Activated T-cell treated with anti-CD3 and anti-CD28 coated beads for 48 hours (primary cell): ENCODE data around the gene JAKMIP1.

Experiments used
- DNase-seq: peaks from one replicate; pipeline ENCODE4 v3.0.0-alpha.2; 2020; ENCODE audit warnings: low read depth

The JAKMIP1 gene

DNA sequence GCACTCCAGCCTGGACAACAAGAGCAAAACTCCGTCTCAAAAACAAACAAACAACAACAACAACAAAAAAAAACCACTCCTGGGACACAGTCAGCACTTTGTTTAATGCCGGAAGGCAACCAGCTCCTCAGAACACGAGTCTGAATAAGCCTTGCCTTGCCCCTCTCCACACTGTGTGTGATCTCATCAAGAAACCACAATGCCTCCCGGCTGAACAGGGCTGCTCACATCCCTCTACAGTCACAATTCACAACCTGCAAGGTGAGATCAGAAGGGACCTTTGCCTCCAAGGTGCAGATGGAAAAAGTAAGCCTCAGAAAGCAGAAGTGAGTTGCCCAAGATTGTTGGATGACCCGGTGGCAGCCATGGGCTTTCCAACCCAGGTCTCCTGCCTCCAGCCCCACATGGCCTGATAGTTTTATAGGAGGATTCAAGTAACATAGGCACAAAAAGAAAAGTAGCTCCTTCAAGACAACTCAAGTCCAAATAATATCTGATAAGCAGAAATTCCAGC is 80.8 kb downstream of the JAKMIP1 start:
- DNase-seq, result no peak

DNA sequence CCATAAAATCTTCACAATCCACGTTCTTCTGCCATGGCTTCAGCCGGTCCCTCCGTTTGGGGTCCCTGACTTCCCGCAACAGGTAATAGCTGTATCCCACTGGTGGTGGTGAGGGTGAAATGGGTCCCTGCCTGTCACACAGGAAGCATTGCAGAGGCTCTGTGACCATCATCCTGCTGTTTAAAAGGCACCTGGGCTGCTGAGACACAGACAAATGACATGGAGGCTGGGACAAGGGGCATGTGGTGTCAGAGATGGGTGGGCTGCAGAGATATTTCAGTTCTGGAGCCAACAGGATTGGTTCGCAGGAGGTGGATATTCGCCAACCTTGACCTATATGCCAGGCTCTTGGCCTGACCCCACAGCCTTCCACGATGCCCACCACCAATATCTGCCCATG is 82.1 kb downstream of the JAKMIP1 start:
- no peak for DNase-seq

GRCh38 chr4:6116696-6117285 is 83.6 kb downstream of the JAKMIP1 start:
- DNase-seq, result no peak

DNA sequence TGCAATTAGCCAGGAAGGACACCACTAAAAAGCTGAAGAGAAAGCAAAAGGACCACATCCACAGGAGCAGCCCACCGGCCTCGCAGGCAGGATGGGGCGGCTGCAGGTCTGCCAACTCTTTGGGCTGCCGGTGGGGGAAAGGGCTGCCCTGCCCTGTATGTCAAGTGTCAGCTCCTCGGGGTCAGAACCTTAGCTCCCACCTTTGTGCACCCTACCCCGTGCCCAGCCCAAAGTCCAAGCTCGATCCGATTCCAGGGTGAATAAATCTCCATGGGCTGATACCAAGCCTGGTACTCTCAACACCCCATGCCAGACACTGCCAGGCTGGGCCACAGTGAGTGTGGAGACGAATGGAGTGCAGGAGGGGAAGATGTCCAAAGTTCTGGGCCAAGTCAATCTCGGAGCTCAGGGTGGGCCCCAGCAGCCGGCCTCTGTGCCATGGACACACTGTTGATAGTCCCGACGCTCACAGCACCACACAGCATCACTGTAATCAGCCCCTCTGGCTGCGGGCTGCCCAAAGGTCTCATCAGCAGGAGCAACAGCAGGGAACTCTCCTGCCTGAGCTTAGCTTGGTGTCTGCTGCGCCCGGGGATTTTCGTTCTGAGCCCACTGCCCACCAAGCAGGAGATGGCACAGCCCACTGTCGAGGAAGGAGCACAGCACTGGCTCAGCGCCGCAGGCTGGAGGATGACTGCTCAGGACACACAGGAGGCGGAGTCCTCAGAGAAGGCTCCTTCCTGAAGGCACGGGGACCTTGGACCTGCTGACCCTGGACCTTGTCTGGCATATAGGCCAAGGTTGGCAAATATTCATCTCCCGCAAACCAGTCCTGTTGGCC is 84.4 kb downstream of the JAKMIP1 start:
- DNase-seq, result no peak

- DNase-seq, result no peak
These were observed 85.0 kb downstream of the JAKMIP1 start for GRCh38 chr4:6115342-6115741.

- DNase-seq, result no peak
These were observed 85.7 kb downstream of the JAKMIP1 start for GRCh38 chr4:6114601-6115000.

GRCh38 chr4:6114181-6114580 is 86.2 kb downstream of the JAKMIP1 start:
- DNase-seq, result no peak

DNA sequence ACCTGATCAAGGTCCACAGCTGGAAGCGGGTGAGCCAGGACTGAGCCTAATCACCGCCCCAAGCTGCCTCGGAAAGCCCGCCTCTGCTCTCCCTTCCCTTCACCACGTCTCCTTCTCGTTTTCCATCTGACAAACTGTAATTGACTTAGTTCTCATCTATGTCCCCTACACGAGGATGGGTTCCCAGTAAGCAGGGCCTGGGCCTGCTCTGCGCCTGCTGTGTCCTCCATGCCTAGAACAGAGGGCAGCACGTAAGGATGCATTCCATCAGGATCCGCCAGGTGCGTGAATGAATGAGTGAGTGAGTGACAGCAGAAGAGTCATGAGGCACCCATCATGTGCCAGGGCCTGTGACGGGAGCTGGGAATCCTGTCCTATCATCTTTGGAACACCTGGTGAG is 86.7 kb downstream of the JAKMIP1 start:
- DNase-seq, result no peak

DNA sequence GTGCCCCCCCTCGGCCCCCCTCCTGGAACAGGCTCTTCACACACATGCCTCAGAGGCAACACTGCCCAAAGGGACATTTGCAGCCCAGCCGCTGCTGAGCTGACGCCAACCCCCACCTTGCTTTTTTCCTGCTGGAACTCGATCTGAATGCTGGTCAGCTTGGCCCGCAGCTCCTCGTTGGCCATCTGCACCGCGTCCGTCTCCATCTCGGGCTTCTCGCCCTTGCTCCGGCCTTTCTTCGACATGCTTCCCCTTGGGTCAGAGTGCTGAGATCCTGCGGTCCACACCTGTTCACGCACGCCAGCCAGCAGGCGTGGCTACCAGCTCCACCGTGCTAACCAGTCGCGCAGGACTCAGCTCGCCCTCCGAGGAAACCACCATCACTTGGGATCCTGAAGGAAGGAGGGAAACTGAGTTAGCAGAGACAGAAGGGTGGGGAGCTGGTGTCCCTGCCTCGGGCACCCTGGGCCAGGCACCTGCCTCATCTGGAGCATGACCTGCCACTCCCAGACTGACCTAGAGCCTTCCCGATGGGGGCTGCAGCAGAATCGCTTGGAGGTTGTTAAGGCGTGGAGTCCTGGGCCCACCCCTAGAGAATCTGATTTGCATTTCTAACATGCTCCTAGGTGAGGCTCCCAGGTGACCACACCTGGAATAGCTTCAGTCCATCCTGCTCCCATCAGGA is 87.6 kb downstream of the JAKMIP1 start:
- DNase-seq, result no peak

DNA sequence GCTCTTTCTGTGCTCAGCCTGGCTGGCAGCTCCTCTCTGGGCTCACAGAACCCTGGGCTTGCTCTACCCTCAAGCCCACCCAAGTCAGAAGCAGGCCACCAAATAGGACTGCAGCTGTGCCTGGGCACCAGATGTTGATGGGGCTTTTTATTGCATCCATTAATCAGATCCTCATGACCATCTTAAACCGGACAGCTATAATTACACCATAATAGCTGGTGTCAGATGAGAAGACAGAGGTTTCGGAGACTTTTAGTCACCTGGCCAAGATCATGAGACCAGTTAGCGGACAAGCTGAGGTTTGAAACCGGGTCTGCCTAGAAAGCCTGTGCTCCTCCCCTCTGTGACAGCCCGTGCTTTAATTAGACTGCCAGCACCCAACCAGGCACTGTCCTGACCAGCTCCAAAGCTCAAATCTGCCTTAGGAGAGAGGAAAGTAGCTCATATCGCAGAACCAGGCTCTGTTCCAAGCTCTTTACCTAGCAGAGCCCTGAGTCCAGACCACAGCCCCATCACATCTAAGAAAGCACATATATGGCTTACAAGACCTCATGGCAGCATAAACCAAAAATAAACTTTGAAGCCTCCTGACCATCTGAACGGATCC is 88.9 kb downstream of the JAKMIP1 start:
- no peak for DNase-seq

DNA sequence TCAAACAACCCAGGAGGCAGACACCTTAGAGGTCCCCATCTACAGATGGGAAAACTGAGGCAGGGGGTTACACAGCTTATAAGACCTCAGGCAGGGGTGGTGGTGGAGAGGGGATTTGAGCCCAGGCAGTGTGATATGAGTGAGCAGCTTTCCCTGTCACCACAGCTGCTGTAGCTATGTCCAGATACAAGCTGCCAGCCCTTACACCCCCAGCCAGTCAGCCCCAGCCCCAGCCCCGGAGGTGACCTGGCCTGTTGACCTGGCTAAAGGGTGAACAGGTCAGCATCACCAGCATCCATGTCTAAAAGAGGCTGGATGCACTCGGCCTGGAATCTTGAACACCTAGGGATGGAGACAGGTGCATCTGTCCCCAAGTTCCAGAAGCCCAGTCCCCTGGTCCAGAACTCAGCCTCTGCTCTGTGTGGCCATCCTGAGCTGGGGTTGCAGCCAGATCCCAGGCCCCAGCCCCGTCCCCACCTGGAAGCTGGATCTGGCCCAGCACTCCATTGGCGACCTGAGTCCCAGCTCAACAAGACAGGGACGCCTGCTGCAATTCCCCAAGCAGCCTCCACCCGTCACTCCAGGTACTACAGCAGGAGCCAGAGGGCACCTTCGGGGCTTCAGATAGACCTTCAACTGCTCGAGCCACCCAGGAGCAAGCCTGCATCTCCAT is 89.5 kb downstream of the JAKMIP1 start:
- DNase-seq, result no peak

DNA sequence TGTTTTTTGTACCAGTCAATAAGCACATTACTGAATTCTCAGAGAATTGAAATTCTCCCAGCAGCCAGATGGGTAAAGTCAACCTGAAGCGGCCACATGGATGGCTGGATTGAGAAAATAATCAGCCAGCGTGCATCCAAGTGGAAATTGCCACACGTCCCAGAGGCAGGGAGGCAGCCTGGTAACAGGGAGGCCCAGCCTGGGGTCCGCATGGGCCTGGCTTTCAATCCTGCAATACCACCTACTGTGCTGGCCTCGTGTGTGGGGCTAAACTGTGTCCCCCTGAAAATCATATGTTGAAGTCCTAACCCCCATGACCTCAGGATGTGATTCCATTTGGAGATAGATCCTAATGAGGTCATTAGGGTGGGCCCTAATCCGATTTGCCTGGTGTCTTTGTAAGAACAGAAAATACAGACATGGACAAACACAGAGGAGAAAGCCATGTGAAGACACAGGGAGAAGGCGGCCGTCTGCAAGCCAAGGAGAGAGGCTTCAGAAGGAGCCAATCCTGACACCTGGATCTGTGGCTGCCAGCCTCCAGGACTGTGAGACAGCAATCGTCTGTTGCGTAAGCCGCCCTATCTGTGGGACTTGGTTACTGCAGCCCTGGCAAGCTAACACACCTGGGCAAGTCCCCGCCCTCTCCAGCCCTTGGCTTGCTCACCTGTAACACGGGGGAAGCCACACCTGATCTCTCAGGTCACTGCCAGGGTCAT is 90.3 kb downstream of the JAKMIP1 start:
- DNase-seq, result no peak

DNA sequence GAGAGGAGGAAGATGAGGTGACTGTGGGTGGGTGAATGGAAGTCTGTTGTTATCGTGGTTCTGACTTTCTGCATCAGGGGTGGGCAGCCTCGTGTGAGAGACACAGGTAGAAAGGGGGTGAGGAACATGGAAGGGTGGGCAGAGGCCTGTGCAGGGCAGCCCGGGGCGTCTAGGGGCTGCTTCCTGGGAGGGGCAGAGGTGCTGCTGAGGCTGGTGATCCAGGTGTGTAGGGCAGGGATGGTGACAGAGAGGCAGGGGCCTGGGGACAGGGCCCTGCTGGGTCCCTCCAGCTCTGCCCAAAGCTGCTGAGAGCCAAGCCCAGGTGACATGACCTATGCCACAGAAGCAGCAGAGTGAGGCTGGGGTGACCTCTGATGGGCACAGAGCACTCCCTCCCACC is 92.5 kb downstream of the JAKMIP1 start:
- DNase-seq, result no peak

- DNase-seq, result no peak
These were observed 93.1 kb downstream of the JAKMIP1 start for GRCh38 chr4:6107114-6107791.

DNA sequence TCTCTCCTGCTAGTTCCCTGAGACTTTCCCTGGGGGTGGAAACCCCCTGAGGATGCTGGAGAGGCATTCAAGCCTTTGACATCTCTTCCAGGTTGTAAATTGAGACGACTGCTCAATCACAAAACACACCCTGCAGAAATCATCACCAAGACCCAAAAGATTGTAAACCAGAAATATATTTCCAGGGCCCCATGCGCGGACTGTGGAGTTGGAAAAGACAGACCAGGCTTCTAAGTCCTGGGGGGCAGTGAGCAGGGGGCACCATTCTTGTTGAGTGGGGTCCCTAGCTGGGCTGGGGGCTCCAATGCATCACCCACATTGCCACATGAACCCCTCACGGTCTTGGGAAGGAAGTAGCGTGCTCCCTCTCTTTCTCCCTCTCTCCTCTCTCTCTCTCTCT is 94.2 kb downstream of the JAKMIP1 start:
- DNase-seq, result no peak

DNA sequence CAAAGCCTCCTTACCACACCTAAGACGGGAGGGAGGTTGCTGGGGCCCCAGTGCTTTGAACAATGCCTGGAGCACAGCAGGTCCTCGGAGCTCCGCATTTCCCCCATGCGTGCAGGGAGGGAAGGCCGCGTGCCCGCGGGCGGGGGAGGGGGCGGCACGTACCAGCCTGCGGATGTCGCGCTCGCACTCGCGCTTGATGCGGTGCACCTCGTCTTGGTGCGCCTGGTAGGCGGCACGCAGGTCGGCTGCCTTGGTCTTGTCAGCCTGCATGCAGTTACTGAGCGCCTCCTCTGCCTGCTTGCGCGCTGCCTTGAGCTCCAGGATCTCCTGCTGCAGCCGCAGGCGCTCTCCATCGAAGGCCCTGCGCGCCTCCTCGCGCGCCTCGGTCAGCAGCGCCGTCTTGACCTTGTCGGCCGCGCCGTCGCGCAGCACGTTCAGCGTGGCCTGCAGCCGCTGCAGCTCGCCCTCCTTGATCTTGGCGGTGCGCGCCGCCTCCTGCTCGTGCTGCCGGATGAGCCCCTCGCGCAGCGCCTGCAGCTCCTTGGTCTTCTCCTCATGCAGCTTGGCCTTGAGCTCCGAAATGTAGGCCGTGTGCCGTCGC is 94.9 kb downstream of the JAKMIP1 start:
- DNase-seq, result no peak

- no peak for DNase-seq
These were observed 95.7 kb downstream of the JAKMIP1 start for GRCh38 chr4:6104541-6105130.

GRCh38 chr4:6097581-6097980 is 102.8 kb downstream of the JAKMIP1 start:
- no peak for DNase-seq

- no peak for DNase-seq
These were observed 104.5 kb downstream of the JAKMIP1 start for GRCh38 chr4:6095897-6096296.
